TTC549 (cell line): Measurements from ENCODE around the gene BAIAP2L1.
"Not testable (repeated sequence)": the region's sequence is repeated elsewhere in the genome, so short reads cannot be mapped to it uniquely, and the experiment has no call there.

Experiments
- FAIRE-seq: peaks from 2 replicates; lab custom pipeline; 2012; peaks lifted over from hg19 to GRCh38; lab: Jason Lieb, UNC

BAIAP2L1 gene

DNA sequence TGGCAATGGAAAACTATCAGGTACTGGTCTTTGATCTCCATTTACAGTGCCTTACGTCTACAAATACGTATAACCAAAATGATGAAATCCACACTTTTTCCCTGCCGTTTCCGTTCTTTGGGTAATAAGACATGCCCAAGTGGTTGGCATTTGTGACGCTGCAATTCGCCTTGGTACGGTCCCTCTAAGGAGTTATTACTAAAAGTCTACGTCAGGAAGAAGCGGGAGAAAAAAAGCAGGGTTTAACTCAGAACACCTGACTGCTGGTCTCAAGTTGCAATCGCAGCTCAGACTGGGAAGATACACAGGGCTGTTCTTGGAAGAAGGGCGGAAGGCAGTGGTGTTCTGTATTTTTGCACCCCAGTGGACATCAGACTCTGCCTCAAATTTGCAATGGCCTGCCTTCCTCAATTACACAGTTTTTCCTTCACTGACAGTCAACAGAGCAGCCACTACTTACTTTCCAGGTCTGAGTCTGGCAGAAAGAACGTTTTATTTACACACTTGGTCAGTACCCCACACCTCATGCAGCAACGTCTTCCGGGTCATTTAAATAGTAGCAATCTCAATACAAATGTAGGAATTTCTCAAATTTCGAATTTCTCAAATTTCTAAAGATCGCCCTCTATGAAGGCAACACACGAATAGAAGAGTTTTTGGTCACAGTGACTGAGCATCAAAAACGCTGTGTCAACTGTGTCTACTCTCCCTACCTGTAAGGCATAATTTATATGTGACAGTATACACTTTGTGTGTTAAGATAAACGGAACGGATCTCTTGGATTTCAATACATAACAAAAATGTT is 2.1 kb downstream of the BAIAP2L1 start:
- FAIRE-seq, result no peak

DNA sequence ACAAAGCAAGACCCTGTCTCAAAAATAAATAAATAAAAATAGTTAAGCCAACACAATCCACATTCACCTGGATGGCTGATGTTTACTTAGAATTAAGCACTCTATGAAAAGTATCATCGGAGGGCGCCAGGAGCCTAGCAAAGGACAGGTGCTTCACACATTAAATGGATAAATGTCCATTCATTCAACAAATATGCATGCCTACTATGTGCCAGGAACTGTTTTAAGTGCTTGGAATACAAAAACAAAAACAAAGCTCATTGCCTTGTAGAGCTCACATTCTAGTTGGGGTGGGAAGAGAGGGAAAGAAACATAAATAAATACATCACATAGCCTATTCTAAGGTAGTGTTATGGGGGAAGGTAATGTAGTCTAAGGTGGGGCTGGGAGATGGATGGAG is 4.1 kb downstream of the BAIAP2L1 start:
- no peak for FAIRE-seq

DNA sequence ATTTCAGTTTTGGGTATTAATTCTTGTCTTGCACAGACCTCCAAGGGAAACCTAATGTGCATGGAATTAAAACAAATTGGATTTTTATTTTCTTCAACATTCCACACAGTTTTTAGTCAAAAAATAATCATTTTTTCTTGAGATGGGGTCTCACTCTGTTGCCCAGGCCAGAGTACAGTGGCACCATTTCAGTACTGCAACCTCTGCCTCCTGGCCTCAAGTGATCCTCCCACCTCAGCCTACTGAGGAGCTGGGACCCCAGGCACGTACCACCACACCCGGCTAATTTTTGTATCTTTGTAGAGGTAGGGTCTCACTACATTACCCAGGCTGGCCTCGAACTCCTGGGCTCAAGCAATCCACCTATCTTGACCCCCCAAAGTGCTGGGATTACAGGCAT is 4.9 kb downstream of the BAIAP2L1 start:
- no peak for FAIRE-seq

GRCh38 chr7:98395481-98395880 is 5.4 kb downstream of the BAIAP2L1 start:
- FAIRE-seq, result no peak

DNA sequence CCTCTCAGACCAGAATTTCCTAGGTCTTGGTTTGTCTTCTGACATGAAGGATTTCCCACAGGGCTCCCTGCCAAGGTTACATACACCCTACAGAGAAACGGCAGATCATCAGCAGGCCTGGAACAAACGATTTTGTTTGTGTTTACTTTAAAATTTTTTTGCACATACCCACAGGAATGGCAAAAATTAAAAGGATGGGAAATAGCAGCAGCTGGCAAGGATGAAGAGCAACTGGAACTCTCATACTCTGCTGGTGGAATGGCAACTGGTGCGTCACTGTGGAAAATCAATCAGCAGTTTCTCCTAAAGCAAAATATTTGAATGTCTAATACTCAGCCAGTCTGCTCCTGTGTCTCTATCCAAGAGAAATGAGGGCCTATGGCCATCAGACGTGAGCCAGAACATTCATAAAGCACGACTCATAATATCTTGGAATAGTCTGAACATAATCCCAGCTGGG is 6.5 kb downstream of the BAIAP2L1 start:
- FAIRE-seq, result no peak

DNA sequence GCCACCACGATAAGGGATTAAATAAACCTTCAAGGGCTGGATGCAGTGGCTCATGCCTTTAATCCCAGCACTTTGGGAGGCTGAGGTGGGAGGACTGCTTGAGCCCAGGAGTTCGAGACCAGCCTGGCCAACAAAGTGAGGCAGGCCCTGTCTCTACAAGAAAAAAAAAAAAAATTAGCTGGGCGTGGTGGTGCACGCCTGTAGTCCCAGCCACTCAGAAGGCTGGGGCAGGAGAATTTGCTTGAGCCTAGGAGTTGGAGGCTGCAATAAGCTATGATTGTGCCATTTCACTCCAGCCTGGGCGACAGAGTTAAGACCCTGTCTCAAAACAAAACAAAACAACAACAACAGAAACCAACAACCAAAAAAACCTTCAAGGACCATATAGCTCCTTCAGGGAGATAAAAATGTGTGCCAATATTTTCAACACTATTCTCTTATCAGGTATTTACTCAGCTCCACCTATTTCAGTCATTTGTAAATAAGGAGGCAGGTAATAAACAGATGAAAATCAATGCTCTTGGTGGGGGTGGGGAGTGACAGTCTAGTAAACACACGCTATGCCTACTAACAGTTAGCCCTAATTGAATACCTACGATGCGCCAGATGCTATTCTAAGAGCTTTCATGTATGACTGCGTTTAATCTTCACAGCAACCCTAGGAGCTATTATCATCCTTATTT is 13.2 kb downstream of the BAIAP2L1 start:
- FAIRE-seq, result no peak

GRCh38 chr7:98387131-98387530 is 13.8 kb downstream of the BAIAP2L1 start:
- no peak for FAIRE-seq

DNA sequence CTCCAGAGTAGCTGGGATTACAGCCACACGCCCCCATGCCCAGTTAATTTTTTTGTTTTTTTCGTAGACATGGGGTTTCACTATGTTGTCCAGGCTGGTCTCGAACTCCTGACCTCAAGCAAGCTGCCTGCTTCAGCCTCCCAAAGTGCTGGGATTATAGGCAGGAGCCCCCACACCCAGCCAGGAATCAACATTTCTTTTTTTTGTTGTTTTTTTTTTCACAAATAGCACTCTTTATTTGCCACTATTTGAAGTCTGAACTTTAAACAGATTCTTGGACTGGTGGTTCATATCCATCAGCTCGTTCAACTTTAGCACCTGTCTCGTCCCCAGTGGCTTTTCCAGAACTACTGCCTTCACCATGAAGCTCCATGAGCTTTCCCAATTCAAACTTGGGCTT is 15.4 kb downstream of the BAIAP2L1 start:
- FAIRE-seq, result not testable (repeated sequence)

DNA sequence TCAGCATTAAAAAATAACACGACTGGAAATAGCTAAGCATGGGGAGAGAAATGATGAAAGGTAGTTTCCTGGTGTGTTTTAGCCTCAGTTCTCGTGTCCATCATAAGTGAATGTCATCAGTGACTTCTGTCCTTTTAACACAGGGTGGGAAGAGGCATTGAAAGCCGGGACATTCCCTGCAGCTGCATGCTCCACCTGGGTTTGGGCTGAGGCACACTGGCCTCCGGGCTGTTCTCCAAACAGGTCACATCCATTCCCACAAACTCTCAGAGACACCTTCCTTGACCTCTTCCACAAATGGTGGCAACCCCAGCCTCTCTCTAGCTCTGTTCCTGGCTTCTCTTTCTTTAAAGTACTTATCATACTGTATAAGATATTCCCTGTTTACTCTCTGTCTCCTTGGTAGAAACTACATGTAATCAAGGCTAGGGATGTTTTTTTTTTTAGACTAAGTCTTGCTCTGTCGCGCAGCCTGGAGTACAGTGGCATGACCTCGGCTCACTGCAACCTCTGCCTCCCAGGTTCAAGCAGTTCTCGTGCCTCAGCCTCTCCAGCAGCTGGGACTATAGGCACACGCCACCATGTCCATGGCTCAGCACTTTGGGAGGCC is 22.6 kb downstream of the BAIAP2L1 start:
- FAIRE-seq, result no peak

GRCh38 chr7:98376711-98377110 is 24.2 kb downstream of the BAIAP2L1 start:
- no peak for FAIRE-seq

GRCh38 chr7:98375664-98376063 is 25.2 kb downstream of the BAIAP2L1 start:
- FAIRE-seq, result no peak

GRCh38 chr7:98374285-98374680 is 26.6 kb downstream of the BAIAP2L1 start:
- no peak for FAIRE-seq

GRCh38 chr7:98372993-98373392 is 27.9 kb downstream of the BAIAP2L1 start:
- FAIRE-seq, result no peak

DNA sequence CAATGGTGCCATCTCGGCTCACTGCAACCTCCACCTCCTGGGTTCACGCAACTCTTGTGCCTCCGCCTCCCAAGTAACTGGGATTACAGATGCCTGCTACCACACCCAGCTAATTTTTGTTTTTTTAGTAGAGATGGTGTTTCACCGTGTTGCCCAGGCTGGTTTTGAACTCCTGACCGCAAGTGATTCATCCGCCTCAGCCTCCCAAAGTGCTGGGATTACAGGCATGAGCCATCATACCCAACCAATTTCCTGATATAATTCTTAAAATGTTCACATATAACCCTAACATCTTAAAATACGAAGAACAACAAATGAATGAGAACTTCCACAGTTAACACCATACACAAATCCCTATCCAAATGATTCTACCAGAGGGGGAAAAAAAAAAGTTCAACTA is 31.2 kb downstream of the BAIAP2L1 start:
- FAIRE-seq, result no peak

DNA sequence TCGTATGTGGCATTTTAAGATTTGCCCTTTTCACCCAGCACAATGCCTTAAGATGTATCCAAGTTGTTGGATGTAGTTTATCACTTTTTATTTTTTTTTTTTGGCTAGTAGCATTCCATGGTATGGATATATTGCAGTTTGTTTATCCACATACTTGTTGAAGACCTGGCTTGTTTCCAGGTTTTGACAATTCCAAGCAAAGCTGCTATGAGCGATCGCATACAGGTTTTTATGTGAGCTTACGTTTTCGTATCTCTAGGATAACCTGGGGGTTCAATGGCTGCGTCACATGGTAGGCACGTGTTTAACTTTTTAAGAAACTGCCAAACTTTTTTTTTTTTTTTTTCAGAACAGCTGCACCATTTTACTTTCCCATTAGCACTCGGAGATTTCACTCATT is 32.2 kb downstream of the BAIAP2L1 start:
- no peak for FAIRE-seq

- no peak for FAIRE-seq
Observed at GRCh38 chr7:98366562-98366938, 34.3 kb downstream of the BAIAP2L1 start.

- FAIRE-seq, result no peak
Observed at GRCh38 chr7:98365863-98366561, 34.9 kb downstream of the BAIAP2L1 start.

DNA sequence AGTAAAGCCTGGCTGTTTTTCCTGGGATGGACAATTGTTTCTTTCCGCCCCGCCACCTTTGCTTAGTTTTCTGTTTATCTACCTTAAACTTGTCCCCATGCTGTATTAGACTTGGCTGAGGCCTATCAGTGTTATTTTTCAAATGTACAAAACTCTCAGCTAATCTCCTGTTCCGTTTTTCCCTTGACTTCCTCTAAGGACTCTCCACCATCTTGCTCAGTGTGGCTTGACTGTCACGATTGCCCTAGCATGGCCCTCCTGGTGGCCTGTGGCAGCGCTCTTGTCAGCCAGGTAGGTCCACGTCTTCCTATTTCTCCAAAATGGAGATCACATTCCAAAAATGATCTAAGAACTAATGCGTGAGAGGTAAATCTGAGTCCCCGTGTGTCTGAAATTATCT is 36.7 kb downstream of the BAIAP2L1 start:
- no peak for FAIRE-seq

GRCh38 chr7:98362517-98362916 is 38.4 kb downstream of the BAIAP2L1 start:
- no peak for FAIRE-seq

- FAIRE-seq, result no peak
Observed at GRCh38 chr7:98360221-98361130, 40.4 kb downstream of the BAIAP2L1 start.

DNA sequence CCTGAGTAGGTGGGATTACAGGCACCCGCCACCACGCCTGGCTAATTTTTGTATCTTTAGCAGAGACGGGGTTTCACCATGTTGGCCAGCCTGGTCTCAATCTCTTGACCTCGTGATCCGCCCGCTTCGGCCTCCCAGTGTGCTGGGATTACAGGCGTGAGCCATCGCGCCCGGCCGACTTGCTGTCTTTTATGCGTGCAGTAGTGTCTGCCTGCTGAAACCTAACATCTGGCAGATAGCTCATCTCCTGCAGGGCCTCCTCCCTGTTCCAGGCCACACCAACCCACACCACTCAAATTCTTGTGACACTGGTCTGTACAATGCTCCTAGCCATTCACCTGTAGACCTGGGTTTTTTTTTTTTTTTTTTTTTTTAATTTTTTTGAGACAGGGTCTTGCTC is 41.5 kb downstream of the BAIAP2L1 start:
- no peak for FAIRE-seq

- FAIRE-seq, result no peak
Observed at GRCh38 chr7:98358706-98359105, 42.2 kb downstream of the BAIAP2L1 start.
